ENCODE measurements around the gene RNF223.
A peak's percentile ranks its signal among the peaks of the same experiment; 100 is the strongest.
"Not testable (repeated sequence)": the region's sequence is repeated elsewhere in the genome, so short reads cannot be mapped to it uniquely, and the experiment has no call there.

The RNF223 gene

DNA sequence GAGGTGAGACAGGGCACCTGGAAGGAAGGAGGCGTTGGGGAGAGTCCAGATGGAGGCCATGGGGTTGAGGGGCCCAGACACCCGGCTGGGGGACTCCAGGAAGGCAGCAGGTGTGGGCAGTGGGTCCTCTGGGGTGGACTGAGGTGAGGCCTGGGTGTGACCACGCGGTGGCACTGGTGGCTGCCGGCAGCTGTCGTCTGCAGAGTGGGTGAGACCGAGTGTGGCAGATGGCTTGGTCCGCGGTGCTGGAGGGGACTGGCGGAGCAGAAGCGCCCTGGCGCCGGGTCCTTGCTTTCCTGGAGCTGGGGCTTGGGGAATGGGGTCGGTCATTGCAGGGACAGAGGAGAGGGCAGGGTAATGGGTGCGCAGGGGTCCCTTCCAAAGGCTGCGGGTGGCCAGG lies 41.7 kb downstream of the RNF223 start:
- H4K12ac ChIP-seq (ENCODE audit: low read depth, low read length), result no peak overlapping the region
- peaks cover 10% of the 10 kb centered on the region for H3K9me3 ChIP-seq (ENCODE audit: insufficient read depth, low read depth, low read length)
- no peak overlapping the region for H3K4me3 ChIP-seq (ENCODE audit: low read depth, low read length)
- H3K27ac ChIP-seq (ENCODE audit: low read depth, low read length), result no peak overlapping the region
- no peak overlapping the region for H3K23ac ChIP-seq (ENCODE audit: low read length)
- no peak overlapping the region for H4K91ac ChIP-seq (ENCODE audit: low read depth, low read length)
- peaks cover 2% of the 10 kb centered on the region for H3K79me1 ChIP-seq (ENCODE audit: low read length)
- H2AK5ac ChIP-seq (ENCODE audit: low read length), result peak overlapping the region; percentile 18
- H3K27me3 ChIP-seq (ENCODE audit: insufficient read depth, low read length), result peaks cover 6% of the 10 kb centered on the region
- peak overlapping the region; percentile 94 for H3K4me2 ChIP-seq (ENCODE audit: low read length)
- peaks cover 2% of the 10 kb centered on the region for H3K79me2 ChIP-seq (ENCODE audit: control insufficient read depth, insufficient read depth, low read length, poor library complexity)
- no peak overlapping the region for H2BK5ac ChIP-seq (ENCODE audit: low read depth, low read length, poor library complexity)
- no peak overlapping the region for H3K18ac ChIP-seq (ENCODE audit: low read length)
- no peak overlapping the region for H2BK120ac ChIP-seq (ENCODE audit: insufficient read depth, low read length, poor library complexity)
- DNase-seq, result peak in 1 of 2 donors; percentile 19
- no peak overlapping the region for H4K8ac ChIP-seq (ENCODE audit: low read depth, low read length)
- no peak overlapping the region for H2BK12ac ChIP-seq (ENCODE audit: low read length)
- no peak overlapping the region for H3K14ac ChIP-seq (ENCODE audit: low read length)
- no peak overlapping the region for H2AFZ ChIP-seq (ENCODE audit: insufficient read depth, low read length, poor library complexity)
- peaks cover 8 to 11% of the 10 kb centered on the region in 2 experiments for H3K4me1 ChIP-seq (ENCODE audit: control insufficient read depth in 1 of 2, insufficient read depth in 2 of 2, low read length in 2 of 2)
- H3K36me3 ChIP-seq (ENCODE audit: control insufficient read depth in 1 of 2, insufficient read depth in 2 of 2, low read length in 2 of 2), result peaks cover 26% of the 10 kb centered on the region in 2 experiments
- no peak overlapping the region for H3K4ac ChIP-seq (ENCODE audit: low read depth, low read length)
- no peak overlapping the region for H3K9ac ChIP-seq (ENCODE audit: low read length)
- no CpG with 5 or more reads among the region's 16 CpGs for WGBS (ENCODE audit: extremely low coverage, insufficient coverage, insufficient read length)

DNA sequence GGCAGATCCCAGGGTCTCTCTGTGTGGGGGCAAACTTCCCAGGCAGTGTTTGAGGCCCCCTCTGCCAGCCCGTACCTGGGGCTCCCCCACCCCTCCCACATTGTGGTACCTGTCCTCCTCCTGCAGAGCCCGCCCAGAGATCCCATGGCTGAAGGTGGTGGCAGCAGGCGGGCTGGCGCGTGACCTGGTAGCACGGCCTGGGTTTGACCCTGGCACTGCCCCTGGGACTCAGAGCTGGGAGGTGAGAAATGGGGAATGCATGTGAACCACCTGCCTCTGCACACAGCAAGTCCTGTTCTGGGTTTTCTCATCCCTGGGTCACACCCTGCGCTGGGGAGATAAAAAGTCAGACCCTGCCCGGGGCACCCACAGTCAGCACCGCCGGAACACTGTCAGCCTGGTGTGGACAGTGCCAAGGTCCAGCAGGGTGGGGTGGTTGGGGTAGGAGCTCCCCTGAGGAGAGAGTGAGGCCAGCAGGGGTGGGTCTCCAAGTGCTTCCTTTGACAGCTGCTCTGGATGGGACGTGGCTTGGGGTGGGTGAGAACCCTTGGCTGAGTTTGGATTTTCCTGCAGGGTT lies 42.4 kb downstream of the RNF223 start:
- H4K8ac ChIP-seq (ENCODE audit: low read depth, low read length), result no peak overlapping the region
- no peak overlapping the region for H2BK5ac ChIP-seq (ENCODE audit: low read depth, low read length, poor library complexity)
- H3K27ac ChIP-seq (ENCODE audit: low read depth, low read length), result no peak overlapping the region
- no peak overlapping the region for H4K12ac ChIP-seq (ENCODE audit: low read depth, low read length)
- H3K9ac ChIP-seq (ENCODE audit: low read length), result no peak overlapping the region
- peaks cover 8 to 11% of the 10 kb centered on the region in 2 experiments for H3K4me1 ChIP-seq (ENCODE audit: control insufficient read depth in 1 of 2, insufficient read depth in 2 of 2, low read length in 2 of 2)
- no peak overlapping the region for H2BK12ac ChIP-seq (ENCODE audit: low read length)
- H2AK5ac ChIP-seq (ENCODE audit: low read length), result no peak overlapping the region
- H4K91ac ChIP-seq (ENCODE audit: low read depth, low read length), result no peak overlapping the region
- peaks cover 2% of the 10 kb centered on the region for H3K79me1 ChIP-seq (ENCODE audit: low read length)
- no peak overlapping the region for H2AFZ ChIP-seq (ENCODE audit: insufficient read depth, low read length, poor library complexity)
- no CpG with 5 or more reads among the region's 11 CpGs for WGBS (ENCODE audit: extremely low coverage, insufficient coverage, insufficient read length)
- no peak overlapping the region for H3K23ac ChIP-seq (ENCODE audit: low read length)
- H3K4me3 ChIP-seq (ENCODE audit: low read depth, low read length), result no peak overlapping the region
- no peak for DNase-seq
- H3K14ac ChIP-seq (ENCODE audit: low read length), result no peak overlapping the region
- H3K4ac ChIP-seq (ENCODE audit: low read depth, low read length), result no peak overlapping the region
- no peak overlapping the region for H3K4me2 ChIP-seq (ENCODE audit: low read length)
- H3K27me3 ChIP-seq (ENCODE audit: insufficient read depth, low read length), result peaks cover 6% of the 10 kb centered on the region
- no peak overlapping the region for H2BK120ac ChIP-seq (ENCODE audit: insufficient read depth, low read length, poor library complexity)
- H3K36me3 ChIP-seq (ENCODE audit: control insufficient read depth in 1 of 2, insufficient read depth in 2 of 2, low read length in 2 of 2), result peaks cover 26 to 27% of the 10 kb centered on the region in 2 experiments
- peaks cover 10% of the 10 kb centered on the region for H3K9me3 ChIP-seq (ENCODE audit: insufficient read depth, low read depth, low read length)
- H3K18ac ChIP-seq (ENCODE audit: low read length), result no peak overlapping the region
- peaks cover 2% of the 10 kb centered on the region for H3K79me2 ChIP-seq (ENCODE audit: control insufficient read depth, insufficient read depth, low read length, poor library complexity)

DNA sequence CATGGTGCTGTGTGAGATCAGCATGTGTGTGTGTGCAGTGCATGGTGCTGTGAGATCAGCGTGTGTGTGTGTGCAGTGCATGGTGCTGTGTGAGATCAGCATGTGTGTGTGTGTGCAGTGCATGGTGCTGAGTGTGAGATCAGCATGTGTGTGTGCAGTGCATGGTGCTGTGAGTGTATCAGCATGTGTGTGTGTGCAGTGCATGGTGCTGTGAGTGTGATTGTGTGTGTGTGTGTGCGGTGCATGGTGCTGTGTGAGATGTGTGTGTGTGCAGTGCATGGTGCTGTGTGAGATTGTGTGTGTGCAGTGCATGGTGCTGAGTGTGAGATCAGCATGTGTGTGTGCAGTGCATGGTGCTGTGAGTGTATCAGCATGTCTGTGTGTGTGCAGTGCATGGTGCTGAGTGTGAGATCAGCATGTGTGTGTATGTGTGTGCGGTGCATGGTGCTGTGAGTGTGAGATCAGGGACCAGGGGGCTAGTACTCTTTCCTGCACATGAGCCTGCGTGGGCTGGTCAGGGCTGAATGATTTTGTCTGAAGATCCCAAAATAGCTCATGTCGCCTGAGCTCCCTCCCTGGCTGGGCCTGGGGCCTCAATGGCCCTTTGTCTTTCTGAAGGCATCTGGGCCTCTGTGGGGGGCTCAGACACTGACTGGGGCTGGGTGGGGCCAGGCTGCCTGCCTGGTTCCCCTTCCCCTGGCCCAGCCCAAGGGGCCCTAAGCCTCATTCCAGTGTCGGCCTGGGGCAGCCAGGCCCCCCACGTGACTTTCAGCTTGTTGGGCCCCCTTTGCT lies 43.0 kb downstream of the RNF223 start:
- H2BK5ac ChIP-seq (ENCODE audit: low read depth, low read length, poor library complexity); H3K23ac ChIP-seq (ENCODE audit: low read length); H4K12ac ChIP-seq (ENCODE audit: low read depth, low read length); H3K14ac ChIP-seq (ENCODE audit: low read length); H2BK12ac ChIP-seq (ENCODE audit: low read length); H3K4me2 ChIP-seq (ENCODE audit: low read length); H4K91ac ChIP-seq (ENCODE audit: low read depth, low read length); DNase-seq; H2AFZ ChIP-seq (ENCODE audit: insufficient read depth, low read length, poor library complexity); H3K79me1 ChIP-seq (ENCODE audit: low read length); H3K79me2 ChIP-seq (ENCODE audit: control insufficient read depth, insufficient read depth, low read length, poor library complexity); H3K4ac ChIP-seq (ENCODE audit: low read depth, low read length); H3K27me3 ChIP-seq (ENCODE audit: insufficient read depth, low read length); H2BK120ac ChIP-seq (ENCODE audit: insufficient read depth, low read length, poor library complexity); H3K27ac ChIP-seq (ENCODE audit: low read depth, low read length); H2AK5ac ChIP-seq (ENCODE audit: low read length); H3K9ac ChIP-seq (ENCODE audit: low read length); H3K18ac ChIP-seq (ENCODE audit: low read length); H4K8ac ChIP-seq (ENCODE audit: low read depth, low read length): not testable (repeated sequence)
- H3K36me3 ChIP-seq (ENCODE audit: control insufficient read depth in 1 of 2, insufficient read depth in 2 of 2, low read length in 2 of 2), result peaks cover 27 to 28% of the 10 kb centered on the region in 2 experiments
- peaks cover 8 to 11% of the 10 kb centered on the region in 2 experiments for H3K4me1 ChIP-seq (ENCODE audit: control insufficient read depth in 1 of 2, insufficient read depth in 2 of 2, low read length in 2 of 2)
- H3K9me3 ChIP-seq (ENCODE audit: insufficient read depth, low read depth, low read length), result peaks cover 10% of the 10 kb centered on the region
- WGBS (ENCODE audit: extremely low coverage, insufficient coverage, insufficient read length), result no CpG with 5 or more reads among the region's 7 CpGs
- H3K4me3 ChIP-seq (ENCODE audit: low read depth, low read length), result peak overlapping the region; percentile 53

DNA sequence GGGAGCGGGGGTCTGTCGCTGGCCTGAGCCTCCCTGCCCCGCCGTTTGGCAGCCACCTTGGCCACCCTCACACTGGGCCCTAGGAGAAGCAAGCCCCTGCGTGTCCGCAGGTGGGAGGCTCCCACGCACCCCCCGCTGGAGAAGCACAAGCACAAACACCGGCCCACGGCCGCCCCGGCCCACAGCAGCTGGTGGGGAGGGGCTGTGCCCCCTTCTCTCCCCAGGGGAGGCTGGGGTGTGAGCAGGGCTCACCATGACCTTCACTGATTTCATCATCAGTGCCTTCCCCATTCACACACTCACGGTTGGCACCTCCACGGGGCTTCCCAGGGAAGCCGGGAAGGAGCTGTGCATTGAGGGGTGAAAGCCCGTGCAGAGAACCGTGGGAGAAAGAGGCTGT lies 46.3 kb downstream of the RNF223 start:
- Histone ChIP-seq H2AK5ac (ENCODE audit: low read length) (no peak overlapping the region), H3K9ac (ENCODE audit: low read length) (no peak overlapping the region), H4K12ac (ENCODE audit: low read depth, low read length) (no peak overlapping the region), H3K4ac (ENCODE audit: low read depth, low read length) (no peak overlapping the region), H2AFZ (ENCODE audit: insufficient read depth, low read length, poor library complexity) (no peak overlapping the region), H2BK120ac (ENCODE audit: insufficient read depth, low read length, poor library complexity) (no peak overlapping the region), H2BK5ac (ENCODE audit: low read depth, low read length, poor library complexity) (no peak overlapping the region), H3K27me3 (ENCODE audit: insufficient read depth, low read length) (no peaks in the 10 kb centered on the region), H3K79me2 (ENCODE audit: control insufficient read depth, insufficient read depth, low read length, poor library complexity) (peaks cover 5% of the 10 kb centered on the region), H3K4me1 (ENCODE audit: control insufficient read depth in 1 of 2, insufficient read depth in 2 of 2, low read length in 2 of 2) (peaks cover 28 to 31% of the 10 kb centered on the region in 2 experiments), H2BK12ac (ENCODE audit: low read length) (no peak overlapping the region), H3K4me3 (ENCODE audit: low read depth, low read length) (no peak overlapping the region), H3K79me1 (ENCODE audit: low read length) (peaks cover 18% of the 10 kb centered on the region), H4K91ac (ENCODE audit: low read depth, low read length) (no peak overlapping the region), H3K36me3 (ENCODE audit: control insufficient read depth in 1 of 2, insufficient read depth in 2 of 2, low read length in 2 of 2) (peaks cover 26 to 30% of the 10 kb centered on the region in 2 experiments), H3K18ac (ENCODE audit: low read length) (no peak overlapping the region), H3K14ac (ENCODE audit: low read length) (no peak overlapping the region), H3K27ac (ENCODE audit: low read depth, low read length) (no peak overlapping the region), H3K9me3 (ENCODE audit: insufficient read depth, low read depth, low read length) (peaks cover 8% of the 10 kb centered on the region), H3K23ac (ENCODE audit: low read length) (no peak overlapping the region), H4K8ac (ENCODE audit: low read depth, low read length) (no peak overlapping the region), H3K4me2 (ENCODE audit: low read length) (no peak overlapping the region)
- WGBS (ENCODE audit: extremely low coverage, insufficient coverage, insufficient read length), result no CpG with 5 or more reads among the region's 17 CpGs
- no peak for DNase-seq
